Suppressor macrophage (primary cell): ENCODE data around the gene TGFB1I1.
"Not testable (repeated sequence)": the region's sequence is repeated elsewhere in the genome, so short reads cannot be mapped to it uniquely, and the experiment has no call there.

Source experiments
- DNase-seq, 4 experiments: peaks; one replicate each; pipeline ENCODE4 v3.0.0-alpha.2; 2020 to 2022
- total RNA-seq, 17 experiments: gene quantifications; one replicate each; lab custom pipeline; 2026; ENCODE audit warnings: mixed read lengths in 6 of 17, inconsistent platforms in 3 of 17; lab: John Stamatoyannopoulos, UW

The TGFB1I1 gene
- total RNA-seq = 0 to 2.2 (median 0.08) reads per million in 17 experiments

DNA sequence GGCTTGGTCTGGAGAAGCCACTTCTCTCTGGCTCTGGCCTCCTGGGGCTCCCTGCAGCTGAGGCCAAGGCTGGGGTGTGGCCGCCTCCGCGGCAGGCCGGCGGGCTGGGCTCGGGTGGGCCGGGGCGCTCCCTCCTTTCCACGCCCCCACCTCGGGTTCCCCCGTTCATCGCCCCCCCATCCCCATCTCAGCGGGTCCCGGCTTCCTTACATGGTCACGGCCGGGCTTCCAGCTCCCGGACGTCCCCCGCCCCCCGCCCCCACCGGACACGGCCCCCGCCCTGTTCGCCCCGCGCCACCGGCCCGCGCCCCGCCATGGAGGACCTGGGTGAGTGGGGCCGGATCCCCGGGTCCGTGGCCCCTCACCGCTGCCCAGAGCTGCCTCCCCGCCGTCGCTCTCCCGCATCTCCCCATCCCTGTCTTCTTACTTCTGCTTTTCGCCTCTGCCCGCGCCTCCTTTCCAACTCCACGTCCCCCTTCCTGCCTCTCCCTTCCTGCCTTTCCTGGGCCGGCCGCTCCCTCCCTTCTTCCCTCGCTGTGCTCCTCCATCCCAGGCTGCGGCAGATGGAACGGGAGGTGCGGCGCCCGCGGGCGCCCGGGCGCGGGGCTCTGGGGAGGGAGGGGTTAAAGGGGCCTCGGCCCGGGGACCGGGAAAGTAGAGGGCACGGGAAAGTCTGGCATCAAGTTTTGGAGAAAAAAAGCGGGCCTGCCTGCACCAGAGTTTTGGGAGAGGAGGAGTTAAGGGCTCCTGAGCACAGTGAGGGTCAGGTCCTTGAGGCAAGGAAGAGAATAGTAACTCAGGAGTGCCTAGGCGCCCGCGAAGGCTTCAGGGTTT, at the start of gene TGFB1I1:
TGFB1I1 (plus strand) TSS at position 278 of the 834 bp plus-strand sequence; CDS start at position 315, 37 bp downstream.
- DNase-seq = peak in 1 of 4 experiments; percentile 36

DNA sequence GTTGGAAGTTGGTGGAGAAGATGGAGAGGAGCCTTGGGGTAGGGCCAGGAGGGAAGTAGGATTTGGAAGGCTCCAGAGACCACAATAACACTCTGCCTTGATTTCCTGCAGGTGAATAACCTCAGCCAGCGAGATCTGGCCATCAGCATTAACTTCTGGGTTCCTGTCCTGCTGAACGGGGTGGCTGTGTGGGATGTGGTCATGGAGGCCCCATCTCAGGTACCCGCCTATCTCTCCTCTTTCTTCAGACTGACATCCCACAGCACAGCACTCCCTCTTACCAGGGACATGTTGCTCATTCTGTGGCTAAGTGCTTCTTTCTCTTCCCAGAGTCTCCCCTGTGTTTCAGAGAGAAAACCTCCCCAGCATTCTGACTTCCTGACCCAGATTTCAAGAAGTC, 48.7 kb upstream of the TGFB1I1 start:
- DNase-seq = no peak

DNA sequence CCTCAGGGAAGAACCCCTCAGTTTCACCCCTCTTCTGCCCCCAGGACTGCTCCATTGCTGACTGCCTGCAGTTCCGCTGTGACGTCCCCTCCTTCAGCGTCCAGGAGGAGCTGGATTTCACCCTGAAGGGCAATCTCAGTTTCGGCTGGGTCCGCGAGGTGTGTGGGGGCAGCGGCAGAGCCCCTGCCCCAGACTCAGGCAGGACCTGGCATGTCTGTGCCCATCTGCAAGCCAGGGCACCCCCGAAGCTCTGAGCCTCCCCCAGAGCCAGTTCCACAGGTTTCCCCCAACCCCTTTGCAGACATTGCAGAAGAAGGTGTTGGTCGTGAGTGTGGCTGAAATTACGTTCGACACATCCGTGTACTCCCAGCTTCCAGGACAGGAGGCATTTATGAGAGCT, 48.2 kb upstream of the TGFB1I1 start:
- no peak for DNase-seq

DNA sequence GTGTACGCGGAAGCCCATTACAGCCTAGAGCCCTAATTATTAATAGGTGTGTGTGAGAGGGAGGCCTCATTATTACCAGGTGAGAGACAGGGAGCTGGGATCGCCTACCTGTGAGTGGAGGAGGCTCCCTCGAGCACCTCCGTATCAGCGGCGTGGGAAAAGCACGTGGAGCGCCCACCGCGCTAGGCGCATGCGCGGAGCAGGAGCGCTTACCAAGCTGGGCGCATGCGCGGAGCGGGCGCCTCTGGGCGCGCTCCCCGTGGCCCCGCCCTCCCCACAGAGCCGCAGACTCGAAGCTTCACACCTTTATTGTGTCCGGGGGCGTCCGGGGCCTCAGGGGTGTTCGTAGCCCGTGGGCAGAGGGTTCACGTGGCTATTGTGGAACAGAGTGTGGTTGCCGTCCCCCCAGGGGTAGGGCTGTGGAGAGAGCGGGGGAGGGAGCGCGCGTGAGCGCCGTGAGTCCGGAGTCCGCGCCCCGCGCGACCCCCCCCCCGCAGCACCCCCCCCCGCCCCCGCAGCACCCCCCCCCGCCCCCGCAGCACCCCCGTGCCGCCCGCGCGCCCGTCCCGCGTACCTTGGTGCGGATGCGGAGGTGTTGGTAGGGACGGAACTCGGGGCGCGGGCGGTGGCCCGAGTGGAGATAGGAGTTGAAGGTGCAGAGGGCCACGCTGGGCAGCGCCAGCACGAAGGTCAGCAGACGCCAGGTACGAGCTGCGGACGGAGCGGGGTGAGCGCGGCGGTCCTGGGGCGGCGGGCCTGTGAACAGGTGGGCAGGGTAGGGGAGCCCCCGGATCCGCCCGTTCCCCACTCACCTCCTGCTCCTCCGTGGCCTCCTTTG, 44.3 kb upstream of the TGFB1I1 start:
- DNase-seq = peak; percentile 48 to 86 (median 74)

DNA sequence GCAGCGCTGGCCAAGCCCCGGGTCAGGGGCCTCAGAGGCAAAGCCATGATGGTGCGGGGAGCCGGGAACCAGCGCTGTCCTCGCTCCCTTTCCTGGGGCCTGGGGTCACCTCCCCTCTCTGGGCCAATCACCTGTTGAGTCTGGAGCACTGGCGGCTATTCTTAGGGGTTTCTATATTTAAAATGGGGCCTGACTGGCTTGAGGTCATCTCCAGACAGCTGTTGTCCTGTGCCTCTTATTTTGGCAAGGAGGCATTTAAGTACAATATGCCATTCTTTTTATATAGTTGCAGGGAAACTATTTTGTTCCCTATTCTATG, 43.7 kb upstream of the TGFB1I1 start, which contains the start of gene COX6A2:
COX6A2 (minus strand) TSS at position 82 of the 319 bp plus-strand sequence; CDS start at position 47, 35 bp downstream.
- DNase-seq = no peak

DNA sequence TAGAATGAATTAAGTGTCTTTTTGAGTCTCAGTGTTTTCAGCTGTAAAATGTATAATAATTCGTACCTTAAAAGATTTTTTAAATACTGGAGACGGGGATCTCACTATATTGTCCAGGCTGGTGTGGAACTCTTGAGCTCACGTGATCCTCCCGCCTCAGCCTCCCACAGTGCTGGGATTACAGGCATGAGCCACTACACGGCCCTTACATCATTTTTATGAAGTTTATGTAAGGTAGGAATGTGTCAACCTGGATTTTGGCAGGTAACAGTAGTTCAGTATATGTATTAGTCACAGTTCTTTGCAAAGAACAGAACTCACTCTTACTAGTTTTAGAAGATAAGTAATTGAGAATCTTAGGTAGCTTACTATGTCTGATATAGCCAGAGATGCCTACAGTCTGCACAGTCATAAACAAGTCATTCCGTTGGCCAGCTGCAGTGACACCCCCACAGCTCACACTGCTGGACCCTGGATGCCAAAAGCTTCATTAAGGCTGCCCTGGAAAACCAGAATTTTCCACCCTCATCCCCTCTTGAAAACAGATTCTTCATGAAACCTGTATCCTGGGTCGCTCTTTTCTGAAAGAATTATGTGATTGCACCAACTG, 43.2 kb upstream of the TGFB1I1 start:
- no peak for DNase-seq

DNA sequence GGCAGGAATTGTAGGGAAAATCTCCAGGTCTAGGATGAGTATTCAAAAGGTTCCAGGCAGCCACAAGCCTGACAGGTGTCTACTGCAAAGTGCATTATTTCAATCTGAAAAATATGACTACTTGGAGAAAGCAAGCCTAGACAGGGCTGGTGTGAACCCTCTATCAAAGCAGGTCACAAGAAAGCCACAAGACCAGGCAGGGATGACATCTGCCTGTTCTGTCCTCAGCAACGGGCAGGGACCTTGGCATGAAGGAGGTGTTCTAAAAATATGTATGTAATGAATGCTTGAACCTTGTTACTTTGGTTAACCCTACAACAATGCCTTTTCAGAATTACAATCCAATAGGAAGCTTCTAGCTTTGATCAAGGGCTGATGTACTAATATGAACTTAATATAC, 42.6 kb upstream of the TGFB1I1 start:
- DNase-seq = peak in 1 of 4 experiments; percentile 18

DNA sequence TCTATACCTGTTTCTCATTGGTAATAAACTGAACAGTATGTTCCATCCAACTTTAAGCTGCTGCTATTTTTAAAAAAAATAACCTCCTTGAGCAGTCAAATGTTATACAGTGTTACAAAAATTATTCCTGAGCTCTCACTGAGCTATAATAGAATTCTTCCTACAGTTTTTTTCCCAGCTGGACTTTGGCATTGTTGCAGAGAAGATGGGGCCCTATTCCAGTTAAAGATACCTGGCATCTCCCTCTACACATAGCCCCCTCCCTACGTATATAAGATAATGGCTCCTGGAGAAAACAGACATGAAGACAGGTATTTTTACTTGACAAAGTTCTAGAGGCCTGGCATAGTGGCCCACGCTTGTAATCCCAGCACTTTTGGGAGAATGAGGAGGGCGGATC, 42.2 kb upstream of the TGFB1I1 start:
- no peak for DNase-seq

DNA sequence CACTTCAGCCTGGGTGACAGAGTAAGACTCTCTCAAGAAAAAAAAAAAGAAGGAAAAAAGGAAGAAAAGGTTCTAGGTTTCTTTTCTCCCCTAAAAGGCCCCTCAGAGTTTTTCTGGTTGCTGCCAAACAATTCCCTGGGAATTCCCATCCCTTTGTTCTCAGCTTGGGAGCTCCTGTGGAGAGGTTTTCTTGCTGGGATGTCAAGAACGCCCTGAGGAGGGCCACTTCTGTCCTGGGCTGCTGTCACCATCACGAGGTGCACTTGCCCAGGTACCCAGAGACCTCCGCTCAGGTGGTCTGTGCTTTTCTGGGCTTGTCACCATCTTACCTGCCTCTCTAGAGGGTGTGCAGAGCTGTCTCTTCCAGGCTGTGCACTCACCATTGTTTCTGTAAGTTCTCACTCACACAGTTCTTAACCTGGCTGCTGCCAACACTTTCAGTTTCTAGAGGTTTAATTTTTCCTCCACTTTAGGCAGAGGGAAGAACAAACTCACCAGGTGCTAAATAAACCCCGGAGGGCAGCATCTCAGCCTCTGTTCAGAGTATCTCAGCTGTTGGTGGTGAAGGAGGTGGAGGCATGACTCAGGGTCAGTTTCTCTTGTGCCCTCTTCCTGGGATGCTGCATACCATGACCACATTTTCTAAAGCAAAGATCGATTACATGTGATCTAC, 41.4 kb upstream of the TGFB1I1 start:
- DNase-seq = no peak

DNA sequence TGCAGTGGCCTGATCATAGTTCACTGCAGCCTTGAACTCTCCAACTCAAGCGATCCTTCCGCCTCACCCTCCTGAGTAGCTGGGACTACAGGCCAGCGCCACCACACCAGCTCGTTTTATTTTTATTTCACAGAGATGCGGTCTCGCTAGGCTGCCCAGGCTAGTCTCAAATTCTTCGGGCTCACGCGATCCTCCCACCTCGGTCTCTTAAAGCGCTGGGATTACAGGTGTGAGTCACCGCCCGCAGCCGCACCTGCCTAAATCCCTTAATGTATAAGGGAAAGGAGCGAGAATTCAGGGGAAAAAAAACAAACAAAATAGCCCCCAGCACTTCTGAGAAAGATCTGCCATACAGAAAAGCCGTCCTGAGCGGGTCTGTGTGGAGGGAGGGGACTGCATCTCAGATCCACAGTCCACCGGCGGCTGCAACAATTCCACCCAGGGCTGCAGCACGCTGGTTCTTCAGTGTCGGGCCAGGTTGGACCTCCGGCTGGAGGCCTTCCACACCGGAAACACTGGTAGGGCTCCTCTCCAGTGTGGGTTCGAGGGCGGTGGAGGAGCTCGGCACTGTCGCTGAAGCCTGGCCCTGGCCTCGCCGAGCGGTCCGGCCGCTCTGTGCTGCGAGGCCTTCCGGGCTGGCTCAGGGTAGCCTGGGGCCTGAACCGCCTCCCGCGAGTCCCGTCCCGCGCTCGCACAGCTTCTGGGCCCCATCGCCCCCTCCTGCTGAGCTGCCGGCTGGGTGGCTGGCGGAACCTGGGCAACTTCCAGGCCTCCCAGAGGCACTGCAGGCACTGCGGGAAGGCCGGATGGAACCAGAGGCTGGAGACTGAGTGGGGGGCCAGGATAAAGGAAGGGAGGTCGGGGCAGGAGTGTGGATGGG, 36.4 kb upstream of the TGFB1I1 start:
- no peak for DNase-seq

DNA sequence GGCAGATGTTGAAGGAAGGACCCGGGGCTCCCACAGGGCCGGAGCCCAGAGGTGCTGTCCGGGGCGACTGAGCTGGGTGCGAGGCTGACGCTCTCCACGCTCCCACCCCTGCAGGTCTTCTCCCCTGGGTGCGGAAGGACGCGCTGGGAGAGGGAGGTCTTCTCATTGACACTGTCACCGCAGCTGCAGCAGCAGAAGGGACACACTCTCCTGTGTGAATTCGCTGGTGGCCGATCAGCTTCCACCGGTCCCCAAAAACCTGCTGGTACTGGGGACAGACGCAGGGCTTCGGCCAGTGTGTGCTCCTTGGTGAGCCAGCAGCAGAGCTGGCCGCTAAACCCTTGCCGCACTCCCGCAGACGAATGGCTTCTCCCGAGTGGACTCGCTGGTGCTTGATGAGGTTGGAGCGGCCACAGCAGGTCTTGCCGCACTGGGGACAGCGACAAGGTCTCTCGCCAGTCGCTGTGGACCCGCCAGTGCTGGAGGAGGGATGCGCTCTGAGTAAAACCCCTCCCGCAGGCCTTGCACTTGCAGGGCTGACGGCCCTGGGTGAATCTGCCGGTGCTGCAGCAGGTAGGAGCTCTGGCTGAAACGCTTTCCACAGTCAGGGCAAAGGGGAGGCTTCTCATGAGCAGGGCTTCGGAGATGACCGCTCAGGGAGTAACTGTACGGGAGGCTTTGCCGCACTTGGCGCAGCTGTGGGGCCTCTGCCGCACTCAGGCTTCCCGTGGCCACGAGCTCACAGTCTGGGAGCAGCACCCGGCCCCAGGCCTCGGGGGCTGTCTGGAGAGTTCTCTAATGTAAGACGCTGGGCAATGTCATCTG, 35.5 kb upstream of the TGFB1I1 start:
- DNase-seq = no peak

DNA sequence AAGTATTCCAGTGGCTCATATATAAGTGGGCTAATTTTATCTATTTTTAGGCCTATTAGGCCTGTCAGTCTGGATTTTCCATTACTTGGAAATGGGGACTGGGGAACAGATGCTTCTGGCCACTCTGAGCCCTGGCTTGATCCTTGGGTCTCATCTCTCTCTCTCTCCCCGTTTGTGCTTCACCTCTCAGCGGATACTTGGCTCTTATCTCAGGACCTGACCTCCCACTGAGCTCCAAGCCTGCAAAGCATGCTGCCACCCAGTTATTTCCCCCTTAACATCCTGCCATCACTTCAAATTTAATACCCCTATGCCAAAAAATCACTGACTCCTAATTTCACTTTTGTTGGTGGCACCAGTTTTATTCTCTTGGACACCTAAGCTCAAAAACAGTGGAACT, 33.5 kb upstream of the TGFB1I1 start:
- no peak for DNase-seq

DNA sequence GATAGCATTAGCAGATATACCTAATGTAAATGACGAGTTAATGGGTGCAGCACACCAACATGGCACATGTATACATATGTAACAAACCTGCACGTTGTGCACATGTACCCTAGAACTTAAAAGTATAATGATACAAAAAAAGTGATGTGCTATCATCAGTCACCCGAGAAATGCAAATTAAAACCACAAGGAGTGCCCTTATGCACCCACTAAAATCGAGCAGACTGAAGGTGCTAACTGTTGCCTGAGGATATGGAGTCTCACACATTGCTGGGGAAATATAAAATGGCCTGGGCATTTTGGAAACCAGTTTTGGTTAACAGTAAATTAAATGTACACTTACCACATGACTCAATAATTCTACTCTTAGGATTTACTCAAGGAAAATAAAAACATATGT, 32.9 kb upstream of the TGFB1I1 start:
- DNase-seq = not testable (repeated sequence)

DNA sequence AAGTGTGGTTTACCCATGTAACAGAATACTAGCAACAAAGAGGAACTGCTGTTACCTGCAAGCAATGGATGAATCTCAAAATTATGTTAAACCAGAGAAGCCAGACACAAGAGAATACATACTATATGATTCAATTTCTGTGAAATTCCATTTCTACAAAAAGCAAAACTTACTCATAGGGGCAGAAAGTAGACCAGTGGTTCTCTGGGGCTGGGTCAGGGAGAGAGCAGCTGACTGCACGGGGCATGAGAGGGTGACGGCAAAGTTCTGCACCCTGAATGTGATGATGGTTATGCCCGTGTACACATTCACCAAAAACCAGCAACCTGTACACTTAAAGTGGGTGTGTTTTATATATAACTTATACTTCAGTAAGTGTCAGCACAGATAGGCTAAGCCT, 32.4 kb upstream of the TGFB1I1 start:
- no peak for DNase-seq

DNA sequence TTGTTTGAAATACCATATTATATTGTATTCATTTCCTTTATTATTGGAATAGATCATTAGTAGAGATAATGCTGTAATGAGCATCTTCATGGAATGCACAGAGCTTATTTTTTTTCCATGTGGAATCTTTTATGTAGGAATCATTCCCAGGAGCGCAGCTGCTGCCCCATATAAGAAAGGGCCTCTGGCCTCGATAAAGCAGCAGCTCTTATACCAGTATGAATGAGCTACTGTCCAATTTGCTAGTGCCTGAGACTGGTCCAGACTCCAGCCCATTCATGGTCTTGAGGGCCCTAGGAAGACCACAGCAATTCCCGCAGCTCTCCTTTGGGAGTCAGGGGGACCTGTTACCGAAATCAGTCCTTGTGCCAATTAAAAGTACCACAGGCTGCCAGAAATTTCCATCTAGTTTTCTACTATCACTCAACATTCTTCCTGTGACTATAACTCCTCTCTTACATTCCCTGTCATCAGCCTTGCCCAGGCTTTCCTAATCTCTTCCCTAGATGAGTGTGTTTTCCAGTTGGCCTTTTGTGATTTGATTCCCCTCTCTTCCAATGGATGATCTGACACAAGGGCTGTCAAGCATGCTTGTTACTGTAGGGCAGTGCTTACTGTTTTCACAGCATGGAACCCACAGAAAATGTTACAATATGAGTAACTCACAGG, 31.3 kb upstream of the TGFB1I1 start:
- DNase-seq = no peak

DNA sequence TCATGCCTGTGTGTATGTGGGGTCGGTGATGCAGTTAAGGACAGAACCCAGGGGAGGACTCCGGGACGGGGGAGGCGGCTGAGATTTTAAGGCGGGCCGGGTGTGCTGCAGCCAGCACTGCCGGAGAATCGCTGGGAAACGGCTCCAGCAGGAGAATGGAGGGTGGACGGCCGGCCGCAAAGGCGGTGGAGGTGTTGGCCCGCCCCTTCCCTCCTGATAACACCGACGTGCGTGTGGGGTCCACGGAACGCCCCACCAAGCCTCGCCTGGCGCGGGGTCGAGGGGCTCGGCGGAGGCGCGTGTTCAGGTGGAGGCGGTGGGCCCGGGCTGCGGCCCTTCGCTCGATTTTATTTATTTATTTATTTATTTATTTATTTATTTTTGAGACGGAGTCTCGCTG, 30.0 kb upstream of the TGFB1I1 start:
- no peak for DNase-seq

DNA sequence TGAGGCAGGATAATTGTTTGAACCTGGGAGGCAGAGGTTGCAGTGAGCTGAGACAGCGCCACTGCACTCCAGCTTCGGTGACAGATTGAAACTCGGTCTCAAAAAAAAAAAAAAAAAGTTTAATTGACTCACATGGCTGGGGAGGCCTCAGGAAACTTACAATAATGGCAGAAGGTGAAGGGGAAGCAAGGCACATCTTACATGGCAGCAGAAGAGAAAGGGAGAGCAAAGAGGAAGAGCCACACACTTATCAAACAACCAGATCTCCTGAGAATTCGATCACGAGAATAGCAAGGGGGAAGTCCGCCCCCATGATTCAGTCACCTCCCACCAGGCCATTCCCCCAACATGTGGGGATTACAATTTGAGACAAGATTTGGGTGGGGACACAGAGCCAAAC, 26.0 kb upstream of the TGFB1I1 start:
- DNase-seq = peak in 2 of 4 experiments; percentile 13 to 27

DNA sequence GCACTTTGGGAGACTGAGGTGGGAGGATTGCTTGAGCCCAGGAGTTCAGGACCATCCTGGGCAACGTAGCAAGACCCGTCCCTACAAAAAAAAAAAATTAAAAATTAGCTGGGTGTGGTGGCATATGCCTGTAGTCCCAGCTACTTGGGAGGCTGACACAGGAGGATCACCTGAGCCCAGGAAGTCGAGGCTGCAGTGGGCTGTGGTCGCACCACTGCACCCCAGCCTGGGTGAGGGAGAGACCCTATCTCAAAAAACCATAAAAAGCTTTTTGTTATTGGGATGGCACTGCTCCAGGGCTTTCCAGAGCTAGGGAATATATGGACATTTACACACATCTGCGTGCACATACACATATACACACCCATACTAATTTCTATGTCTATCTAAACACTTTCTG, 20.8 kb upstream of the TGFB1I1 start:
- no peak for DNase-seq

DNA sequence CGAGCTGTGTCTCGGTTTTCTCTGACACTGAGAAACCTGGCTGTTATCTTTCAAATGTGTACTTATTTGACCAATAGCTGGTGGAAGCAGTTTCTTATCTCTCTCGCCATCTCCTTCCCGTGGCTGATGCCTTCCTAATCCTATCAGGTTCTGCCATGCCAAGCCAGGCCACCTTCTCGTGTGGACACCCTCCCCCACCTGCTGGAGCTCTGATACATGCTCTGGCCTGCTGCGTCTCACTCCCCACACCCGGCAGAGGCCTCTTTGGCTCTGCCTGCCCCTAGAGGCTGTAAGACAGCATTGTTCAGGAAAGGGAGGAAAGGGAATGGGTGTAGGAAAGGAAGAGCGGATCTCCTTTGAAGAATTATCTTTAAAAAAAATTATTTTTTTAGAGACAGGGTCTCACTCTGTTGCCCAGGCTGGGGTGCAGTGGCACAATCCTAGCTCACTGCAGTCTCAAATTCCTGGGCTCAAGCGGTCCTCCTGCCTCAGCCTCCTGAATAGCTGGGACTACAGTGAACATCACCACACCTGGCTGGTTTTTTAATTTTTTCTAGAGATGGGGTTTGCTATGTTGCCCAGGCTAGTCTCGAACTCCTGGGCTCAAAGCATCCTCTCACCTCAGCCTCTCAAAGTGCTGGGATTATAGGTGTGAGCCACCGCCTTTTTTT, 20.1 kb upstream of the TGFB1I1 start:
- DNase-seq = peak; percentile 40 to 71 (median 60)
